GM21447 (cell line): ENCODE results near the gene EPB41L1.

Source experiments
- ATAC-seq: cut with Tn5 transposase; IDR thresholded peaks from one replicate; pipeline ENCODE4 v1.9.1; 2021; ENCODE audit not compliant: unreplicated experiment

Gene EPB41L1

DNA sequence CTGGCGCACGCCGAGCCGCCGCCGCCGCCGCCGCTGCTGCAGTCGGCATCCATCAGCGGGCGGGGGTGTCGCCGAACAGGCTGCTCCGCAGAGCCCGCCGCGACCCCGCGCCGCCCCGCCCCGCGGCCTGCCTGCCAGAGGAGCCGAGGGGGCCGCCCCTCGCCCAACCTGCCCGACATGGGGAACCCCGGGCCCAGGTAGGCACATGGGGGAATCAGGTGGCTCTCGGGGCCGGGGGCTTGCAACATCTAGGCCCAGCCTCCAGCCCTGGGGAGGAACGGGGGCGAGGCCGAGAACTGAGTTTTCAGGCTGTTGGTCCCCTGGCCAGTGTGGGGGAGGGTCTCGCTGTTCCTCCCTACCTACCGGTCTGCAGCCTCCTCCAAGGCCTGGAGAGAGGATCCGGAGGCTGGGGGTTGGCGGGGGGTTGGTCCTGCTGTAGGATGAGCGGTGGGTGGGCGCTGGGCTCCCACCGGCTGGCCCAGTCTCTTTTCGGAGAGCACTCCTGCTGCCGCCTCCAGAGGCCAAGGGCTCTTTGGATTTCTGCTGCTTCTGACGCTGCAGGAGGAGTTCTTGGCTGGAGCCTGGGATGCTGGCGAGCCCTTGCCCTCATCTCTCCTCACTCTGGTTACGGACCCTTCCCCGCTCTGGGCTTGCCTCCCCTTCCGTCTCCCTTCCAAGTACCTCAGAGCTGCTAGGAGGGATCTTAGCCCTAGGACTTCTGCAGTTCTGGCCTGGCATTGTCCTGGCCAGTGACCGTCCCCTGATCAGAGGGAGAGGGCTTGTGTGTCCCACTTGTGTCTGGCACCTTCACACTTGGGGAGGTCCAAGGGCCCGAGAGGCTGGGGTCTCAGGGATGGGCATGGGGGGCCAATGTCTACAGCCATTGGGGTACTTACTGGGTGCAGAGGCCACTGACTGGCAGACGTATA lies at the start of gene EPB41L1:
TSS of gene EPB41L1 (plus strand) at position 41 of the 929 bp plus-strand sequence. CDS start 19,038 bp downstream, outside the sequence.
- no peak for ATAC-seq

DNA sequence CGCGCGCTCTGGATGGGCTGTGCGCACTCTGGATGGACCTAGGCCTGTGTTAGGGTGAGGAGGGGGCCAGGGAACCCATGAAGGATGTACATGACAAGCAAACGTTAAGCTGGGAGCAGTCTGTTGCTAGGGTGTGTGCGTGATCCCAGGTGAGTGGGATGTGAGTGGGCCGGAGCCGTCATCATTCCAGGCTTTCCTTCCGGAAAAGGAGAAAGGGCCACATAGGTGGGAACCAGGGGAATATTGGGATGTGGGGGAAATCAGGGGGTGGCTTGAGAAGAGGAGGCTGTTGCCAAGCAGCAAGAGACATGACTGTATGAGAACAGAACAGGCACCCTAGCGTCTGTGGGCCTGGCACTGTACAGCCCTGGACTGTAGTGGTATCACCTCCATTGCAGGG lies 49.7 kb upstream of the EPB41L1 start:
- ATAC-seq, result no peak

DNA sequence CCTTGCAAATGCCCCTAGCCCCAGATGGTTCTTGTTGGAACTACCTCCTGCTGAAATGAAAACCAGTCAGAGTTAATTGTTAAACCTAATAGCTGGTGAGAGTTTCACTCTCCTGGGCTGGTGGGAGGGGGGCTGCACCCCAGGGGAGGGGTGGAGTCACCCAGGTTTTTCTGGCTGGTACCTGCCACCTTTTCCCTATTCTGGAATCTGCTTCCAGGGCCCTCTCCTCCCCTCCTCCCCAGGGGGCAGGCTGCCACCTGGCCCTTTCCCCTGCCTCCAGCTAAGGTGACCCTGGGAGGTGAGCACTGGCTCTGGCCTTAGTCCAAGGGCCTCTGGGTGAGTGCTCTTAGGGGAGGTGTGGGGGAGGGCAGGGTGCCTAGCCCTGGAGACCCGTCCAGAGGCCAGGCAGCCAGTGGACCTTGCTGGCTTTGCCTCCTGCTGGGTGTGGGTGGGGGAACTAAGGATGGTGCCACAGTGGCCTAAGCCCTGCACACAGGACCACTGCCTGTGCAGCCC lies 48.8 kb upstream of the EPB41L1 start:
- ATAC-seq, result no peak

GRCh38 chr20:36106606-36107005 lies 47.9 kb upstream of the EPB41L1 start:
- ATAC-seq, result no peak

GRCh38 chr20:36107881-36108280 lies 46.7 kb upstream of the EPB41L1 start:
- no peak for ATAC-seq

GRCh38 chr20:36109251-36109947 lies 45.1 kb upstream of the EPB41L1 start:
- ATAC-seq, result no peak

GRCh38 chr20:36110994-36111393 lies 43.5 kb upstream of the EPB41L1 start:
- ATAC-seq, result no peak

- no peak for ATAC-seq
Measured at GRCh38 chr20:36112112-36112511, 42.4 kb upstream of the EPB41L1 start.

DNA sequence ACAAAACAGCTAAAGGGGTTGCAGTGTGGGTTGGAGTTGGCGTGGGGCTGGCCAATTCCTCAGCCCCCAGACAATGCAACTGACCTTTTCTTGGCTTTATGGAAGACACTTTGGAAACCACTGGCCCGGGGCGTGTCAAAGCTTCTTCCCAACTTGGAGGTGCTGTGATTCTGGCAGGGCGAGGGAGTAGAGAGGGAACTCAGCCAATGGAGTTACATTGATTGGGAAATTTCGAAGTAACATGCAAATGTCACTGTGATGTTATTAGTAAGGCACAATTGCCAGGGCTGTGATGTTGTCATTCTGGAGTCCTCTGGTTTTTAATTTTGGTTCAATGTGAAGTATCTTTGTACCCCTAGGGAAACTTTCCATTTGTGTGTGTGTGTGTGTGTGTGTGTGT lies 41.5 kb upstream of the EPB41L1 start:
- no peak for ATAC-seq

DNA sequence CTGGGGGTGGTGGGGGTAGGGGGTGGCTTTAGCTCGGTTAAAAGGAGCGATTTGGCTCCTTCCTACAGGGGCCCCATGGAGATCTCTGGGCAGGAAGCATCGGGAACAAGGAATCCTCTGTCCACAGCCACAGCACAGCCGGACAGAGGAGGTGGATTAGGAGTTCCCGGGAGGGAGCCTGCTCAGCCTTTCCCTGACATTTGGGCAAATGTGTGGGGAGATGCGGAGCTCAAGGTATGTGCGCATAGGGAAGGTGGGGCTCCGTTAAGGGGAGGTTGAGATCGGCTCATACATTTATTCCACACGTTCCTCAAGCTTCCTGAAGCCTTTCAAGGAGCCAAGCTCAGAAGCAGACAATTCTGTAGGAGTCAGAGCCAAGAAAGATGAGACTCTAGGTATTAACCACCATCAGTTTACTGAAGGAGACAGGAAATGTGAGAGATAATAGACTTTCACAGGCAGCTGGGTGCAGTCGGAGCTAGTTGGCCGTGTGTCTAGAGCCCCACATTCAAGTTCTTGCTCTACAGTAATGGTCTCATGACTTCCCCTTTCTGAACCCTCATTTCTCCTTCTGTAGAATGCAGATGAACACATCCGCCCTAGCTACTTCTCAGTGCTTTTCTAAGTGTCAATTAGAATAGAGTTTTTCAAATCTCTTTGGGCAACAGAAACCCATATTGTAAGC lies 40.8 kb upstream of the EPB41L1 start:
- ATAC-seq, result no peak

DNA sequence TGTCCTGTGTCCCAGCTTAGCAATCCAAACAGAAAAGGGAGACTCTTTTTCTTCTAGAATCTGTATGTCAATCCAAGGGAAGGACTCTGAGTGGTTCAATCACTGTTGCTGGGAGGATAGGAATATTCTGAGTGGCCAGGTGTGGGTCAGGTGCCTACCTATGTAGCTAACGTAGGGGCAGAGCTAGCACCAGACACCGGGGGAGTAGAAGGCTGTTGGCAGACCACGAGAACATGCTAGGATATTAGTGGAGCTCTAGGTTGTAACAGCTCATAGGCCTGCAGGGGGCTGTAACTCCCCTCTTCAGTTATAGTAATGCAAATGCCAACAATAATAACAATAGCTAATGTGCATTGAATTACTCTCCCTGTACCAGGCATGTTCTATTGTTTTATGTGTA lies 39.8 kb upstream of the EPB41L1 start:
- ATAC-seq, result no peak

- ATAC-seq, result no peak
Measured at GRCh38 chr20:36115925-36116324, 38.6 kb upstream of the EPB41L1 start.

DNA sequence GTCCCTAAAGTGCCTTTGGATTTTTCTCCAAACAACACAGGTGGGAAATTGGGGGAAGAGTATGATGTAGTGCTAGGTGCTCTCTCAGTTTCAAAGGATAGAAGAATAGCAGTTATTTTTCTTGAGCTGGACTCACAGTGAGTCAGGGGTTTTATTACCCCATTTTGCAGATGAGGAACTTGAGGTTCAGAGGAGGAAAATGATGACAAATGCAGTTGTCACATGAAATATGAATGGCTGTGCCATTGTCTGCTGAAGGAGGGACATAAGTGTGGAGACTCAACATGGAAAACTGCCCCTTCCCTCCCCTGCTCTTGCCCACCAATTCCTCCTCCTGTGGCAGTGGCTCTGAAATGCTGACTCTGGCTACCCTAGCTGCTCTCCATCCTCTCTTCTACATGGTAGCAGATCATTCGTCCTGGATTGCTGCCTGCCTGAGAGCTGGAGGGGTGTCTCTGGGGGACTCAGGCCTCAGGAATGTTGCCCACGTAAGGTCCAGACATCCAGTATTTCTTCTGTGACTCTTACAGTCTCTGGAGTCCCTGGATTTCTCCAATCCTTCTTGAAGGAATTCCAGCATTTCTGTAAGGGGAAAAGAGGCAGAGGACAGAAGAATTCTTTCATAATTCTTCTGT lies 37.6 kb upstream of the EPB41L1 start:
- ATAC-seq, result no peak

- ATAC-seq, result no peak
Measured at GRCh38 chr20:36117638-36118037, 36.9 kb upstream of the EPB41L1 start.

- no peak for ATAC-seq
Measured at GRCh38 chr20:36118371-36118770, 36.2 kb upstream of the EPB41L1 start.

- no peak for ATAC-seq
Measured at GRCh38 chr20:36119537-36119936, 35.0 kb upstream of the EPB41L1 start.

GRCh38 chr20:36120241-36120640 lies 34.3 kb upstream of the EPB41L1 start:
- no peak for ATAC-seq

DNA sequence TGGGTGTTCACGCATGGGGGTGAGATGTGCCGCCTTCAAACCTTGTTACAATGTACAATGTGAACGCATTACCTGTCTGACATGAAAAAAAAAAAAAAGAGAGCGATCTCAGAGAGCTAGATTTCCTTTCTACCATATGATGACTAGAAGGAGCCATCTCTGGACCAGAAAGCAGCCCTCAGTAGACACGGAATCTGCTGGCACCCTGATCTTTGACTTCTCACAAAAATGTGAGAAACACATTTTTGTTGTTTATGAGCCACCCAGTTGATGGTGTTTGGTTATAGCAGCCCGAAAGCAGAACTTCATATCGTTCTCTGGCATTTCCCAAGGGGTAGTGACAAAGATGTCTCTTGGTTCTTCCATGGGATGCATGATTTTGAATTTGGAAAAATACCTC lies 33.5 kb upstream of the EPB41L1 start:
- ATAC-seq, result no peak

DNA sequence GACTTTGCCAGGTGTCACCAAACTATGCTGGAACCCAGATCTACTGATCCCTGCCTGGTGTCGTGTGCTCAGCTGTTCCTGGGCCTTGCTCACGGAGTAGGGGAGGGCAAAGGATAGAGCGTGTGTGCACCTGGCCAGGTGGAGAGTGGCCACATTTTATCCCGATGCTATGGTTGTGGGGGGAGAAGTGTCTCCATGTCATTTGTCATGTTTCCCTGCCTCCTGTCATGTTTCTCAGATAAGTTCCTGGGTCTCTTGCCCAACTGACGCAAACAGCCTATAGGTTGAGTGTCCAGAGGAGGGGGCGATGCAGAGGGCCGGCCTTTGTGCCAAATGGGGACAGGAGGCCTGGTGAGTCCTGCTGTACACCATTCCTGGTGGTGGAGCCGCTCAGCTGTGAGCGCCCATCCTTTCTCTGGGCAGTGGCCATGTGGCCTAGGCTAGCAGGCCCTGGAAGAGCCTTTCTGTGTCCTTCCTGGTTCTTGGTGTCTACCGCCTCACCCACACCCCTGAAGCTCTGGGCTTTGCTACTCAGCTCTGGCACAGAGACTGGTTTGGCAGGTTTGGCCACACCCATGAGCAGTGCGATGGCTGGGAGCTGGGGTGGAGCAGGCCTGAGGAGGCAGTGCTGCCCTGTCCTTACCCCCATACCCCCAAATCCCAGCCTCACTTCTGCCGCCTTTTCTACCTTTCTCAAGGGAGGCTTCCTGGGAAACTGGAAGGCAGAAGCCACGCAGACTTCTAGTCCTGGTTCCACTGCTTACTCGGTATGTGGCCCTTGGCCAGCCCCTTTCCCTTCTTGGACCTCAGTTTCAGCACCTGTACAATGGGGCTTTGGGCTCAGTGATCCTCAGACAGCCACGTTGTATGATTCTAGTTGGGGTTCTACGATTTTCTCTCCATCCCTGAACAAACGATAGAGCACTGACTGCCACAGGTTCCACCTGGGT lies 32.3 kb upstream of the EPB41L1 start:
- ATAC-seq, result no peak

DNA sequence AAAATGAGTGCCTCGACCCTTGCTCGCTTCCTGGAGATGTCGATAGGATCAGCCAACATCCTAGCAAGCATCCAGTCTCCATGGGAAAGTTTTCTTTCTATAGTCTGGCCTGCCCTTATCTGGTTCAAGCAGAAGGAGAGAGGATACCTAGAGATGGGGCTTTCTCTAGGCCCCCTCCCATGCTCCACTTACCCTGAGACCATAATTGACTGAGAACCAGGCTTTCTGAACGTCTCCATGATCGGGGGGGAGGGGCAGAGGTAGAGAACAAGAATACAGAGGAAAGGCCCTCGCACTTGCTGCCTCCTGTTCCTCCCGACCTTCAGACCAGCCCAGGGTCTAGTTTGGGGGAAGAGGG lies 31.6 kb upstream of the EPB41L1 start:
- no peak for ATAC-seq
